Spleen (tissue), 7 donors: ENCODE measurements around the gene ATP12A.

ENCODE experiments used
- CTCF ChIP-seq, 11 experiments: fragments of 200-600 bp in 7 of 11; fragments of 450-650 bp in 4 of 11; sonication (generic) in 4 of 11; IDR thresholded peaks in 8 of 11; conservative IDR thresholded peaks in 3 of 11; 1 replicate in 7 of 11; 2 replicates in 4 of 11; pipeline versions ENCODE4 v1.4.0 to v1.8.0; 2016 to 2021; ENCODE audit warnings: antibody characterized with exemption in 11 of 11, inconsistent platforms in 4 of 11, mild to moderate bottlenecking in 1 of 11
- POLR2A ChIP-seq, 3 donors: fragments of 450-650 bp; IDR thresholded peaks; one replicate each; pipeline ENCODE4 v1.5.1; 2017; ENCODE audit warnings: antibody characterized with exemption in 3 of 3, mild to moderate bottlenecking in 1 of 3
- POLR2AphosphoS5 ChIP-seq, 3 donors: sonication (generic); formaldehyde crosslinking; IDR thresholded peaks; one replicate each; pipeline ENCODE4 v1.5.1; 2017; ENCODE audit warnings: antibody characterized with exemption in 3 of 3
- donor health status: DM: no; HTN: no; CAD: no; lungs with moderate emphysema.
- donor health status: DM: no; HTN: no; CAD: no.
- donor health status: DM: no; HTN: no; CAD: no.

GRCh38 chr13:24638096-24638495, 42.1 kb upstream of the ATP12A start:
- TF ChIP-seq POLR2A (IDR thresholded peaks at IDR 0.05) (no peak), CTCF (IDR thresholded peaks at IDR 0.05 in 8 of 11, conservative IDR thresholded peaks at IDR 0.05 in 3 of 11) (no peak), POLR2AphosphoS5 (IDR thresholded peaks at IDR 0.05) (no peak)
